Stimulated activated CD4-positive, alpha-beta T cell treated with anti-CD3 and anti-CD28 coated beads, Interleukin-12 subunit alpha, Interleukin-12 subunit beta, amount 100 ng/mL, for 24 hours (primary cell): ENCODE data around the gene ALOX12B.
"Not testable (repeated sequence)": the region's sequence is repeated elsewhere in the genome, so short reads cannot be mapped to it uniquely, and the experiment has no call there.

Experiments used
- DNase-seq, 2 experiments: peaks; one replicate each; pipeline ENCODE4 v3.0.0-alpha.2; 2020; ENCODE audit warnings: low read depth in 2 of 2

ALOX12B gene

GRCh38 chr17:8064561-8065019 lies 22.9 kb downstream of the ALOX12B start:
- no peak for DNase-seq

- DNase-seq, result no peak
Observed at GRCh38 chr17:8063761-8064534, 23.6 kb downstream of the ALOX12B start.

- no peak for DNase-seq
Observed at GRCh38 chr17:8062807-8063483, 24.6 kb downstream of the ALOX12B start.

- DNase-seq, result no peak
Observed at GRCh38 chr17:8062435-8062806, 25.1 kb downstream of the ALOX12B start.

GRCh38 chr17:8061851-8062250 lies 25.7 kb downstream of the ALOX12B start:
- DNase-seq, result not testable (repeated sequence)

- peak in 1 of 2 experiments; percentile 17 for DNase-seq
Observed at GRCh38 chr17:8060274-8060673, 27.2 kb downstream of the ALOX12B start.

GRCh38 chr17:8059131-8059530 lies 28.4 kb downstream of the ALOX12B start:
- DNase-seq, result no peak

GRCh38 chr17:8057691-8058114 lies 29.8 kb downstream of the ALOX12B start:
- peak in 1 of 2 experiments; percentile 15 for DNase-seq

- no peak for DNase-seq
Observed at GRCh38 chr17:8056976-8057625, 30.4 kb downstream of the ALOX12B start.

- DNase-seq, result no peak
Observed at GRCh38 chr17:8056232-8056975, 31.1 kb downstream of the ALOX12B start.

GRCh38 chr17:8055851-8056231 lies 31.7 kb downstream of the ALOX12B start:
- no peak for DNase-seq

GRCh38 chr17:8053600-8053999 lies 33.9 kb downstream of the ALOX12B start:
- DNase-seq, result no peak

- DNase-seq, result no peak
Observed at GRCh38 chr17:8052256-8053252, 35.0 kb downstream of the ALOX12B start.

- no peak for DNase-seq
Observed at GRCh38 chr17:8051831-8052230, 35.7 kb downstream of the ALOX12B start.

GRCh38 chr17:8048736-8049135 lies 38.8 kb downstream of the ALOX12B start:
- DNase-seq, result no peak

- DNase-seq, result no peak
Observed at GRCh38 chr17:8048236-8048635, 39.3 kb downstream of the ALOX12B start.

- DNase-seq, result no peak
Observed at GRCh38 chr17:8047769-8048110, 39.8 kb downstream of the ALOX12B start.

- no peak for DNase-seq
Observed at GRCh38 chr17:8046929-8047768, 40.4 kb downstream of the ALOX12B start.

- DNase-seq, result no peak
Observed at GRCh38 chr17:8046306-8046928, 41.1 kb downstream of the ALOX12B start.
